Left lobe of liver (tissue), 2 donors: ENCODE measurements around the gene COL6A6. TPM values are rescaled to one million over a fixed set of nuclear protein-coding genes. Genes with fewer than 3 reads are reported as not detected.

Experiments used
- ATAC-seq: fragments of 200-7000 bp; cut with Tn5 transposase; one replicate; pipeline ENCODE4 v1.9.1; 2020; ENCODE audit warnings: mild to moderate bottlenecking, moderate library complexity
- DNase-seq: peaks from one replicate; pipeline ENCODE4 v3.0.0-alpha.2; 2020; ENCODE audit warnings: low spot score
- total RNA-seq: library from RNA; stranded (reverse); gene quantifications from one replicate; pipeline ENCODE4 v1.2.1, GENCODE V29; 2021
- donor health status: DM: no; HTN: no; CAD: no; lungs with moderate emphysema.
- donor health status: DM: no; HTN: yes; CAD: no.

COL6A6 gene
- 0.03 TPM for total RNA-seq

DNA sequence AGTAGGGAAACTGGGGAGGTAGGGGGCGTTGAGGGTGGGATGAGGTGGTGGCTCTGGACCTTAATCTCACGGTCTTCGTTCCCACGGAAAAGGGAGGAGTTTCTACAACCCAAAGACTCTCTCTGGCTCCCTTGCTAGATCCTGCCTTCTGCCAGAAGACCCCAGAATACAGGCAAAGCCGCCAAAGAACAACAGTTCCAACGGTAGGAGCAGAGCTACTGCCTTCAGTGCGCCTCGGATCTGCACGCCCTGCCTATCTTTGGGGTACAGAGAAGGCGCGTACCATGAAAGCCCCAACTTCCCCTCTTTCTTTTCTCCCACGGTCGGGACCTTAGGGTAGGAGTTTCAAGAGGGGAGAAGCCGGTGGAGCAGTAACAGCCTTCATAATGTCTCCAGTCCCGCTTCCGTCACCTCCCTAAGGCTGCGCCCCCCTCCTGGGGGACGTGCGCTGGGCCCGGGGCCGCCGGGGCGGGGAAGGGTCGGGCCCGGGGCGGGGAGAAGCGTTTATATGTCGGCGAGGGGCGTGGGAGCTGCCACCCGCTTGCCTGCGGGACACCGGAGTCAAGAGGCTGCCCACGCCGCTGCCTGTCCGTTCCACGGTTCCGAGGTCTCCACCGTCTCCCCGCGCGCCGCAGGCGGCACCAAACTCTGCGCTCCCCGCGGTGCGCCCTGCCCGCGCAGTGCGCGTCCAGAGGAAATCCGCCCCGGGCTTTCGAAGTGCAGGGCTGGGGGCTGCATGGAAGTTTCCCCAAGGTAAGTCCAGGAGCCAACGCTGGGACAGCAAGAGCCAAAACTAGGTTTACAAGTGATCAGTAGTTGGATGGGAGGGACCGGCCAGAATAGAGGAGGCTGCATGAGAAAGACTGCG, at the start of gene COL6A6:
TSS of gene COL6A6 (plus strand) at position 533 of the 868 bp plus-strand sequence. CDS start 43,188 bp downstream, outside the sequence.
- no peak for DNase-seq
- ATAC-seq = no peak

- no peak for DNase-seq
Observed at GRCh38 chr3:130468311-130468710, 48.7 kb upstream of the COL6A6 start.

GRCh38 chr3:130470126-130470525, 46.9 kb upstream of the COL6A6 start:
- DNase-seq (no peak), ATAC-seq (no peak)

More at GRCh38 chr3:130468311-130468710, 48.7 kb upstream of the COL6A6 start:
- no peak for ATAC-seq

DNA sequence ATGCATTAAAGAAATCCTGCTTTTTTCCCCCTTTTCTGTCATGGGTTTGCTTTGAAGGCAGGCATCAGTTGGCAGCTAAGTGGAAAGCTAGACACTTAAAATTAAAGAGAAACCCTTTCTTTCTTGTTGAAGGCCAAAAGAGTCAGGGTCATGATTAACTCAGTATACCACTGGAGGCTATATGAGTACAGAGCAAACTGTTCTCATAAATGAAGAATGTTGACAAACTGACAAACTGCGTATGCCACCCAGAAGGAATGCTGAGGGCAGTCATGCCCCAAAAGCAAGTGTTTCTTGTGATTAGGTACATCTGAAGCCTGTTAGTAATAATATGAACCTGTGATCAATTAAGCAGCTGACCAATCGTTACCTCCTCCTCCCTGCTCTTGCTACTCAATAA, 43.6 kb upstream of the COL6A6 start:
- ATAC-seq = no peak

GRCh38 chr3:130480736-130481135, 36.2 kb upstream of the COL6A6 start:
- DNase-seq (no peak), ATAC-seq (no peak)

More for the DNA sequence above, 43.6 kb upstream of the COL6A6 start:
- DNase-seq = no peak

DNA sequence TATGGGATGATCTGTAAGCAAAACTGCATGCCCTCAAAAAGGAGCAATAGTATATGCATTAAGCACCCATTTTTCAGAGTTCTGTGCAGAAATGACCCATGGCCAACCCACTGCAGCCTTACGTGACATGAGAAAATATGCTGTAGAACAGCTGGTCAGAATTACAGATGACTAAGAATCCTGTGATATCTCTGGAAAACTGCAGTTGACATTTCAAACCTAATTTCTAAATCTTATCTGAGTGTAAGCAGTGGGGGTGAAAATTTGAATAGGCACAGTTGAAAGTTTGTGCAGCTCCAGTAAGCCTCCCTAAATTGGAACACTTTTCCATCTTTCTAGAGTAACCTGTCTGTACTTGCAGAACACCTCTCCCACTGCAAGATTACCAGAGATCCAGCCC, 28.7 kb upstream of the COL6A6 start:
- DNase-seq = no peak

DNA sequence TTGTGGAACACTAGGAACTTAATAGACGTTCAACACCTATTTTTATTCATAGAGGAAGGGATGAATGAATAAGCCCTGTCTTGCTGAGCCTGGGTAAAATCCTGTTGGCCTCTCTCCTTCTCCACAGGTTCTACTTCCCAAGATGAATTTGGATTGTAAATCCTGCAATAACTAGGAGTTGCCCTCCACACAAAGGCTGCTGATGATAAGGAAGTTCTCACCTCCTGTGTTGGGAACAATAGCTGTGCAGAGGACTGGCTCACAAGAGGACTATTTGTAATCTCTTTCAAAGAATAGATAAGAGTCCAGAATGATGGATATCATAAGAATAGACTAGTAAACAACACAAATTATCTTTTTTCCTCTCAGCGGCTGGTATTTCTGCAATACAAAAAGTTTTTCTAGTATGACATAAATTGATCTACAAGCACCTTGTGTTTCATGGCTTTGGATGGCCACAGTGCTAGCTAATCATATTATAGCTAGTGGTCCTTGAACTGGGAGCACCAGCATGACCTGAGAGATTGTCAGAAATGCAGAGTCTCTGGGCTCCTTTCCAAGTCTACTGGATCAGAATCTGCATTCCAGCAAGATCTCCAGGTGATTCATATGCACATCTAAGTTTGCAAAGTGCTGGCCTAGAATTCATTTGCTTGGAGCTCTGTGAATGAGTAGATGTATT, 28.1 kb upstream of the COL6A6 start:
- ATAC-seq (no peak), DNase-seq (no peak)

More for the DNA sequence above, 28.7 kb upstream of the COL6A6 start:
- ATAC-seq = no peak

- ATAC-seq = no peak
- DNase-seq = no peak
Observed at GRCh38 chr3:130490241-130490640, 26.7 kb upstream of the COL6A6 start.

DNA sequence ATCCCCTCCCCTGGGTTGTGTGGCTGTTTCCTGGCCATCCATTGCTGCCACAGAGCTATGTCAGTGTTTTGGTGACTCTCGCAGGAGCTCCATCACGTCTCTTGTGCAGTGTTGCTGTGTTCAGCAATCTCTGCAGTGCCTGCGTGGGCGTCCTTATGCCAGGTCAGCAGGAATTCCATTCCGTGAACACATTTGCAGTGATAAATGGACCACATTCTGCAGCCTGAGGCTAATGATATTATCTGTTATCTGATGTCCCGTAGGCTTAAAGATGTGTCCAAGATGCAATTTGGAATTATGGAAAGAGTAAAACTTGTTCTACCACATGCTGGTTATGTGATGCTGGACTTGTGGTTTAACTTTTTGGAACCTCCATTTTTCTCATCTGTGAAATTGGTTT, 25.5 kb upstream of the COL6A6 start:
- ATAC-seq = no peak
- no peak for DNase-seq

GRCh38 chr3:130504701-130505100, 12.3 kb upstream of the COL6A6 start:
- DNase-seq = no peak
- no peak for ATAC-seq

DNA sequence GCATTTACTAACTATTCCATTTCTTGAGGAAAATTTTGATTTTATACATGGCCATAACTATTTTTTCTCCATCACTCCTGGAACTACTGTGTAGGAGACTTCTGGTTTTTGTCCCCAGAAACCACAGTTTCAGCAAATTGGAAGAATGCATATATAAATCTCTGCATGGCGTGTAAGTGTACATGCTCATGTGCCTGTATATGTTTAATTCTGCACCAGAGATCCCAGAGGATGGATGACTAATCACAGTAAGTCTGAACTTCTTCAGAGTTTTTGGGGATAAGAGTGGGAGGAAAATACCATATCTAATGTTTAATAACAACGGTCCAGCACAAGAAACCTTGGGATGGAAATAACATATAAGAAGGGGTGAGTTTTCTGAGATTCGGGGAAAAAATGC, 10.9 kb upstream of the COL6A6 start:
- ATAC-seq = no peak

GRCh38 chr3:130507746-130508145, 9.2 kb upstream of the COL6A6 start:
- ATAC-seq (no peak), DNase-seq (no peak)

More for the DNA sequence above, 10.9 kb upstream of the COL6A6 start:
- no peak for DNase-seq

DNA sequence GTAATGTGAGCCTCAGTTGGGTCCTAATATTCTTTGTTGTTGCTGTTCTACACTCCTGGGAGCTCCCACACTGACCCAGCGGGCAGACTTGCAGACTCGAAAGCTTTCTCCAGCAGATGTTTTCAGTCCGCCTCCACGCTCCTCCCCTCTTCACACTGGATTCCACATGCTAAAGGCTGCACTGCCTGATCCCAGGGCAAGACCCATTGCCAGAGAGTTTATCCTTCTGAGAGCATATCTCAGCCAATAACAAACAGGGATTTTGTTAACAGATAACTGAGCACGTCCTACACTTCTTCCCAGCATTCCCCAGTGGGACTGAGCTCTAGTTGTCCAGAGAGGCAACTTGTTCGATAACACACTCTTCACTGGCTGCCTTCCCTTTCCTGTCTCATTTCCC, 8.0 kb upstream of the COL6A6 start:
- no peak for ATAC-seq
- DNase-seq = no peak

DNA sequence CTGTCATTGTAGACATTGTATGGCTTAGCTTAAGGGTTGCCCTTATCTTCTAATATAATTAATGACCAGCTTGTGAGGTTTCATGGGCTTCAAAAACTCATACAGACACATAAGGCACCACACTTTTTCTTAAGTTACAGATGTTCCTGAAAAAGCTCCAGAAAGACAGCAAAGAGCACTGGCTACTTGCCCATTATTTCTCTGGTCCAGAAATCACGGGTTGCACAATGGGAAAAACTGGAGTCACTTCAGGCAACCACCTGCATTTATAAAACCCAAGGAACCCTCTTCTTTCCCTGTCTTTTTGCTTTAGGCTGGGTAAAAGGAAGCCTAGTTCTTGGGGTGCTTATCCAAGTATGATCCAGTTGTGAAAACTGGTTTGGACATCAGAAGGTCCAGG, 2.3 kb upstream of the COL6A6 start:
- DNase-seq (no peak), ATAC-seq (no peak)

DNA sequence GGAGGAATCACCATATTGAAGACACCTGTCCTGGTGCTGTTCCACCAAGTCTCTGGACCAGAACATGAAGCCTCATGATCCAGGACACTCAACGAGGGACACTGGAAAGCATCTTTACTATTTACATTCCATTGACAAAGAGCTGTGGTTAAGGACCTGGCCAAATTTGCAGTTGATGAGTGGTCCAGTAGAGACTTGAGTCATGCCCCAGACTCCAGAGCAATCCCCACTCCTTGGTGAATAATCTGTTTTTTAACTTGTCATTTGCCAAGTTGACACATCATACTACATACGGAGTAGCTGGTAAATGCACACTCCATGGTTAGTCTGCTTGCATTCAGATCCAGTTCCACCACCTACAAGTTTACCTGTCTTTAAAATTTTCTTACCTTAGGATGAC, 1.2 kb upstream of the COL6A6 start:
- DNase-seq (no peak), ATAC-seq (no peak)

- DNase-seq = no peak
Observed at GRCh38 chr3:130517602-130518001, 625 bp downstream of the COL6A6 start.

DNA sequence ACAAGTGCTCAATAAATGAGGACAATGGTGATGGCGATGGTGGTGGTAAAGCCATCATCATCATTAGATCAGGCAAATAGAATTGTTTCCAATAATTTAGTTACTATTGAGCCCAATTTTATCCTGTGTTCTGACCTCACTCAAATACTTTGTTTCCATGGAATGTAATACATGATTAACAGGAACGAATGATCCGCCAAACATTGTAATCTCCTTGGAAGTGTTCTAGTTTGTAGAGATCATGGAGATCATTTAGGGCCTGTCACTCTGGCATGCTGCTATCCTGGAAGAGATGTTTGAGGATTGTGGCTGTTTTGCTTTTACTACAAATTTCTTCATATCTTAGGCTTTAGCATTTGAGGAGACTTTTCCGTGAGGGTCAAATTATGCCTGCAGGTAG, 2.8 kb downstream of the COL6A6 start:
- no peak for DNase-seq
- ATAC-seq = no peak

More at GRCh38 chr3:130517602-130518001, 625 bp downstream of the COL6A6 start:
- no peak for ATAC-seq

- no peak for ATAC-seq
- no peak for DNase-seq
Observed at GRCh38 chr3:130522399-130522798, 5.4 kb downstream of the COL6A6 start.

GRCh38 chr3:130527426-130527825, 10.4 kb downstream of the COL6A6 start:
- DNase-seq (no peak), ATAC-seq (no peak)

DNA sequence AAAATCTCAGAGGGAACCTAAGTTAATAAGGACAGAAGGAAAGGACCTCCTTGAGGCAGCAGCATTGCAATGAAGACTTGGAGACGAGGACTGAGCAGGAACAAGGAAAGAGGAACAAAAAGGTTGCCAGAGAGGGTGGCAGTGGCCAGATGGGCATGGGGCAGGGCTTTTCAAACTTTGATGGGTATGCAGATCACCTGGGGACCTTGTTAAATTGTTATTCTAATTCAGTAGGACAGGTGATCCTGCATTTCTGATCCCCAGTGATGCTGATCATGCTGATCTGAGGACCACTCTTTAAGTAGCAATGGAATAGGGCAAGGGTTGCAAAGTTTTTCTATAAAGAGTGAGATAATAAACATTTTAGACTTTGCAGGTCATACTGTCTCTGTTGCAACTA, 11.1 kb downstream of the COL6A6 start:
- DNase-seq = no peak
- no peak for ATAC-seq

- ATAC-seq = no peak
- no peak for DNase-seq
Observed at GRCh38 chr3:130529486-130530215, 12.7 kb downstream of the COL6A6 start.
